ENCODE measurements around the gene CNOT11.
"Not testable (repeated sequence)": the region's sequence is repeated elsewhere in the genome, so short reads cannot be mapped to it uniquely, and the experiment has no call there.

The CNOT11 gene

DNA sequence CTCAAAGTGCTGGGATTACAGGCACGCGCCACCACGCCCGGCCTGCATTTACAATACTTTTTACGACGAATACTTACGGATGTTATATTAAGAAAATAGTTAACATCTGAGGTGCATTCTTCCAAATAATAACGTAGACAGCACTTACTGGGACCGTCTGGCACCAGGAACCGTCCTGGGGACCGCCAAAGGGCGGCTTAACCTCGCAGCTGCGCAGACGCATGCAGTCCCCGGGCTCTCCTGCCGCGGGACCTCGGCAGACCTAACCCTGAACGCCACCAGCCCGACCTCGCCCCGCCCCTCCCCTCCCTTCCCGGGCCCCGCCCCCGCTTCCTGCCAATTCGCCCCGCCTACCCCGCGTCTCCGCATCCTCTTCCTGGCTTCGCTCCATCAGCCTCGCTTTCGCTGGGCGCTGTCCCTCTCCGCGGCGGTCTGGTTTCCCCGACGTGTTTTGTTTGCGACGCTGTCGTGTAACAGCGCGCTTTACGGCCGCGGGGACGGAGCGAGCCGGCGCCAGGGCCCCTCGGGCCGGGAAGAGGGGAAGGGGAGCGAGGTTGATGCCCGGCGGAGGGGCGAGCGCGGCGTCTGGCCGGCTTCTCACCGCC, at the start of gene CNOT11:
Gene CNOT11 (plus strand): TSS at position 479 of the 605 bp plus-strand sequence. CDS start 79 bp downstream, at position 558.
- in situ Hi-C loops (cut with MboI; ENCODE audit: low pct_unique_long_range_greater_than_20kb, low sequenced_read_pairs, unreplicated experiment): loop anchor here (25.0 kb wide), 1 partner anchor 110 kb away; no protein-coding TSS in a partner anchor
- no peak for TF ChIP-seq CTCF (IDR thresholded peaks at IDR 0.05; ENCODE audit: extremely low read depth, insufficient read depth, missing control alignments)
- peak; percentile 96 for DNase-seq (ENCODE audit: low spot score)

DNA sequence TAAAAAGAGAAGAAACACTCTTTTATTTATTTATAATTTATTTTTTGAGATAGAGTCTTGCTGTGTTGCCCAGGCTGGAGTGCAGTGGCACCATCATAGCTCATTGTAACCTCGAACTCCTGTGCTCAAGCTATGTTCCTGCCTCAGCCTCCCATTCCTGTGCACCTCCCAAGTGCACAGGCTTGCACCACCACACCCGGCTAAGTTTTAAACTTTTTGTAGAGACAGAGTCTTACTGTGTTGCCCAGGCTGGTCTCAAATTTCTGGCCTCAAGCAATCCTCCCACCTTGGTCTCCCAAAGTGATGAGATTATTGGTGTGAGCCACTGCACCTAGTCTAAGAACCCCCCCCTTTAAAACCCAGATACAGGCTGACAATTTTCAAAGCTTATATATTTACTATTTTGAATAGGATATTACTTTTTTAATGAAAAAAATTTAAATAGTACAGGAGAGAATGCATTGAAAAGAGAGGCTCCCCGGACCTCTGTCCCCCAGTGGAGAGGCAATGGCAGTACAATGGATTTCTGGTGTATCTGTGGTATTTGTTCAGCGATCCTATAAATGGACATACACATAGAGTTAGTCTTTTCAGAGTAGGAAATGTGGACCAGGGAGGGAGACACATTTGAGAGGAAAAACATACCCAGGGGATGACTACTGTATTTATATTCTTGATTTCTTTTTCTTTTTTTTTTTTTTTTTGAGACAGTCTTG, 48.1 kb upstream of the CNOT11 start:
- TF ChIP-seq CTCF (IDR thresholded peaks at IDR 0.05; ENCODE audit: extremely low read depth, insufficient read depth, missing control alignments): no peak
- in situ Hi-C loops (cut with MboI; ENCODE audit: low pct_unique_long_range_greater_than_20kb, low sequenced_read_pairs, unreplicated experiment): no loop called here
- no peak for DNase-seq (ENCODE audit: low spot score)

DNA sequence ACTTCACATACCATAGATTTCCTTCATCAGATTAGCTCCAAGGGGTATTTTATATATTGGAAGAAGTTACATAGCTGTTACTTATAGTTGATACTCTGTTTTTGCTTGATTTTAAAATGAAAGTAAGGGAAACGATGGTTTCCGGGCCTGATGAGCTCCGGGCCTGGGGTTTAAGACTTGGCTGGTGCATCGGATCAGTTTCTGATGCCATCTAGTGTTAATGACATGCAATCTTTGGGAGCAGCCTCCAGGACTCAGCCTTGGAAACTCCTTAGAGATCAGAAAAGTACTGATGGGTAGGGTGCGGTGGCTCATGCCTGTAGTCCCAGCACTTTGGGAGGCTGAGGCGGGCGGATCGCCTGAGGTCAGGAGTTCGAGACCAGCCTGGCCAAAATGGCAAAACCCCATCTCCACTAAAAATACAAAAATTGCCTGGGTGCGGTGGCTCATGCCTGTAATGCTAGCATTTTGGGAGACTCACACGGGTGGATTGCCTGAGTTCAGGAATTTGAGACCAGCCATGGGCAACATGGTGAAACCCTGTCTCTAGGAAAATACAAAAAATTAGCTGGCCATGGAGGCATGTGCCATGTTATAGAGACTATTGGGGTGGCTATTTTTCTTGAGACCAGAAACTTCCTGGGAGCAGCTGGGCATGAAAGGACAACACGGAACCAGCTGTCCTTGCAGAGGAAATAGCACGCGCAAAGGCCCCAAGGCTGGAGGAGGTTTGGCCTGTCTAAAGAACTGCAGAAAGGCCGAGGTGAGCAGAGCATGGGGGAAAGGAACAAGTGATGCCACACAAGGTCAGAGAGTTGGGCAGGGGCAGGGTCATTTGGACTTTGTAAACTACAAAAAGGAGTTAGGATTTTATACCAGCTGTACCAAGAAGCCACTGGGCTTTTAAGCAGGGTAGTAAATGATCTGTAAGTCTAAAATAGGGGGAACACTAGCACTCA, 46.9 kb upstream of the CNOT11 start:
- peak; percentile 56 for DNase-seq (ENCODE audit: low spot score)
- peak; percentile 55 for TF ChIP-seq CTCF (IDR thresholded peaks at IDR 0.05; ENCODE audit: extremely low read depth, insufficient read depth, missing control alignments)
- in situ Hi-C loops (cut with MboI; ENCODE audit: low pct_unique_long_range_greater_than_20kb, low sequenced_read_pairs, unreplicated experiment): no loop called here

DNA sequence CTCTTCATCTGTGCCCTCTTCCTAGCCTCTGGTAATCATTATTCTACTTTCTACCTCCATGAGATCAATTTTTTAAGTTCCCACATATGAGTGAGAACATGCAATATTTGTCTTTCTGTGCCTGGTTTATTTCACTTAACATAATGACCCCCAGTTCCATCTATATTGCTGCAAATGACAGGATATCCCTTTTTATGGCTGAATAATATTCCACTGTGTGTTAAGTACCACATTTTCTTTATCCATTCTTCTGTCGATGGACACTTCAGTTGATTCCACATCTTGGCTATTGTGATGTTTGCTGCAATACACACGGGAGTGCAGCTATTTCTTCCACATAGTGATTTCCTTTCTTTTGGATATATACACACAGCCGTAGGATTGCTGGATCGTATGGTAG, 43.9 kb upstream of the CNOT11 start:
- no peak for DNase-seq (ENCODE audit: low spot score)
- in situ Hi-C loops (cut with MboI; ENCODE audit: low pct_unique_long_range_greater_than_20kb, low sequenced_read_pairs, unreplicated experiment): no loop called here
- no peak for TF ChIP-seq CTCF (IDR thresholded peaks at IDR 0.05; ENCODE audit: extremely low read depth, insufficient read depth, missing control alignments)

DNA sequence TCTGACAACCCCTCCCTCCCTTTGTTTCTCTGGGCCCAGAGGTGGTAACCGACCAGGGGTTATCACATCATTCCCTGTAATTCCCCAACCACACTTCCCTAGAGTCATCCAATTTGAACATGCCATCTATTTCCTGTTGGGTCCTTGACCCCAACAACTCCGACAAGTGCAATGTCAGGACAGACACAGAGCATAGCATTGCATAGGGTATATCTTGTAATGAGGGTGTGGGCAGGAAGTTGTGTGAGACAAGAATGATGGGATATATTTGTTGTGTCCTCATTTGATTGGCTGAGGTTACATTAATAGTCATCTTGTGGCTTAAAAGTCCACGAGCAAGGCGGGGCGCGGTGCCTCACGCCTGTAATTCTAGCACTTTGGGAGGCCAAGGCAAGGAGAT, 33.4 kb upstream of the CNOT11 start:
- TF ChIP-seq CTCF (IDR thresholded peaks at IDR 0.05; ENCODE audit: extremely low read depth, insufficient read depth, missing control alignments): no peak
- DNase-seq (ENCODE audit: low spot score): no peak
- in situ Hi-C loops (cut with MboI; ENCODE audit: low pct_unique_long_range_greater_than_20kb, low sequenced_read_pairs, unreplicated experiment): no loop called here

GRCh38 chr2:101220091-101220490, 32.6 kb upstream of the CNOT11 start:
- in situ Hi-C loops (cut with MboI; ENCODE audit: low pct_unique_long_range_greater_than_20kb, low sequenced_read_pairs, unreplicated experiment); DNase-seq (ENCODE audit: low spot score): not testable (repeated sequence)

Measured in GM13977 (cell line).